Neural progenitor cell (in vitro differentiated cells): ENCODE measurements around the gene BMERB1. TPM values are rescaled to one million over a fixed set of nuclear protein-coding genes. Genes with fewer than 3 reads are reported as not detected.
A peak's percentile ranks its signal among the peaks of the same experiment; 100 is the strongest.

Experiments
- DNase-seq: peaks from one replicate; pipeline ENCODE4 v3.0.0-alpha.2; 2016; ENCODE audit warnings: low spot score
- H2AFZ ChIP-seq: fragments of 200-600 bp; sonication (generic); replicated peaks from 2 replicates; pipeline ENCODE4 v1.6.1; 2016; ENCODE audit warnings: antibody characterized with exemption
- H3F3A ChIP-seq: fragments of 200-600 bp; sonication (generic); 2 replicates; pipeline ENCODE4 v1.6.1; 2016; ENCODE audit warnings: antibody characterized with exemption, low read depth
- H3K27ac ChIP-seq: fragments of 200-600 bp; sonication (generic); 2 replicates; pipeline ENCODE4 v1.5.1; 2016; ENCODE audit warnings: mild to moderate bottlenecking
- H3K27me3 ChIP-seq: fragments of 200-600 bp; sonication (generic); 2 replicates; pipeline ENCODE4 v1.6.1; 2016; ENCODE audit warnings: mild to moderate bottlenecking, moderate library complexity
- H3K36me3 ChIP-seq: fragments of 200-600 bp; sonication (generic); 2 replicates; pipeline ENCODE4 v1.5.1; 2016
- H3K4me1 ChIP-seq: fragments of 200-600 bp; sonication (generic); 2 replicates; pipeline ENCODE4 v1.6.1; 2016; ENCODE audit warnings: mixed run types
- H3K4me2 ChIP-seq: fragments of 200-600 bp; sonication (generic); 2 replicates; pipeline ENCODE4 v1.6.1; 2016
- H3K4me3 ChIP-seq: fragments of 200-600 bp; sonication (generic); 2 replicates; pipeline ENCODE4 v1.5.1; 2016
- H3K79me2 ChIP-seq: fragments of 200-600 bp; sonication (generic); 2 replicates; pipeline ENCODE4 v1.6.1; 2016; ENCODE audit warnings: low read depth
- H3K9ac ChIP-seq: fragments of 200-600 bp; sonication (generic); 2 replicates; pipeline ENCODE4 v1.6.1; 2016
- H3K9me3 ChIP-seq: fragments of 200-600 bp; sonication (generic); 2 replicates; pipeline ENCODE4 v1.5.1; 2016; ENCODE audit warnings: low read depth
- H4K20me1 ChIP-seq: fragments of 200-600 bp; sonication (generic); 2 replicates; pipeline ENCODE4 v1.6.1; 2016; ENCODE audit warnings: low read depth
- H3K27ac Mint-ChIP-seq: 3 replicates; pipeline ENCODE4 v1.8.0; 2021; ENCODE audit warnings: mixed read lengths
- H3K27me3 Mint-ChIP-seq: 2 replicates; pipeline ENCODE4 v1.8.0; 2022; ENCODE audit warnings: low read depth, mild to moderate bottlenecking, inconsistent platforms, moderate library complexity, mixed read lengths; ENCODE audit not compliant: insufficient read depth
- H3K36me3 Mint-ChIP-seq: 3 replicates; pipeline ENCODE4 v1.8.0; 2021; ENCODE audit warnings: mixed read lengths
- H3K4me1 Mint-ChIP-seq: 3 replicates; pipeline ENCODE4 v1.8.0; 2021; ENCODE audit warnings: mixed read lengths
- H3K4me3 Mint-ChIP-seq: 3 replicates; pipeline ENCODE4 v1.8.0; 2021; ENCODE audit warnings: mild to moderate bottlenecking, moderate library complexity, mixed read lengths
- H3K9me3 Mint-ChIP-seq: 3 replicates; pipeline ENCODE4 v1.8.0; 2020; ENCODE audit warnings: mixed read lengths
- EZH2 ChIP-seq: fragments of 200-600 bp; sonication (generic); IDR thresholded peaks from 2 replicates; pipeline ENCODE4 v1.6.1; 2017; ENCODE audit warnings: antibody characterized with exemption, mild to moderate bottlenecking, moderate library complexity
- EZH2phosphoT487 ChIP-seq: fragments of 200-600 bp; sonication (generic); IDR thresholded peaks from 2 replicates; pipeline ENCODE4 v1.6.1; 2017; ENCODE audit warnings: antibody characterized with exemption
- total RNA-seq: library from RNA; depleted of rRNA; stranded (reverse); fragments of >200 nt; gene quantifications from 2 replicates; pipeline ENCODE4 v1.2.3, GENCODE V29; 2015; ENCODE audit warnings: low replicate concordance
- TF ChIP-seq, protein P1 (sequence below): fragments of 200-600 bp; sonication (generic); IDR thresholded peaks from 2 replicates; pipeline ENCODE4 v1.5.1; 2017; ENCODE audit warnings: antibody characterized with exemption, mild to moderate bottlenecking

Gene BMERB1
- total RNA-seq, 1 donor from 2014 or later: 39.0 TPM

DNA sequence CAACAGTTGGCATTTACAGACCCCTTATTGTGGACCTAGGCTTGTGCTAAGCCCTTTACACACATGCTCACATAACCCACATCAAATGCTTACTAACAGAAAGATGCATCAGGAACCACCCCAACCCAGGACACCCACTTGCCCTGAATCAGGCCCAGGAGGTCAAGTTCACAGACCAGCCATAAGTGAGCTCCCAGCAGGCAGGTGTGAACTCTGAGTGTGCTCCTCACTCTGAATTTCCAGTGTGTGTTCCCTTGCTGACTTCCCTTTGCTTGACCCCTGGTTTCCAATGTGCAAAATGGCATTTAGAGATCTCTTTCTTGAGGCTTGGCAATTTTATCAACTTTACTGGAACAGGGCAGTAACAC is 87.0 kb downstream of the BMERB1 start:
- H3K9ac ChIP-seq: no peak overlapping the region
- no peaks in the 10 kb centered on the region for H3K9me3 ChIP-seq
- no peaks in the 10 kb centered on the region for H3K79me2 ChIP-seq
- no peaks in the 10 kb centered on the region for H3K36me3 ChIP-seq
- H3F3A ChIP-seq: no peaks in the 10 kb centered on the region
- no peak overlapping the region for H3K4me2 ChIP-seq
- TF ChIP-seq EZH2: no peak
- TF ChIP-seq EZH2phosphoT487: no peak
- TF ChIP-seq, protein P1, sequence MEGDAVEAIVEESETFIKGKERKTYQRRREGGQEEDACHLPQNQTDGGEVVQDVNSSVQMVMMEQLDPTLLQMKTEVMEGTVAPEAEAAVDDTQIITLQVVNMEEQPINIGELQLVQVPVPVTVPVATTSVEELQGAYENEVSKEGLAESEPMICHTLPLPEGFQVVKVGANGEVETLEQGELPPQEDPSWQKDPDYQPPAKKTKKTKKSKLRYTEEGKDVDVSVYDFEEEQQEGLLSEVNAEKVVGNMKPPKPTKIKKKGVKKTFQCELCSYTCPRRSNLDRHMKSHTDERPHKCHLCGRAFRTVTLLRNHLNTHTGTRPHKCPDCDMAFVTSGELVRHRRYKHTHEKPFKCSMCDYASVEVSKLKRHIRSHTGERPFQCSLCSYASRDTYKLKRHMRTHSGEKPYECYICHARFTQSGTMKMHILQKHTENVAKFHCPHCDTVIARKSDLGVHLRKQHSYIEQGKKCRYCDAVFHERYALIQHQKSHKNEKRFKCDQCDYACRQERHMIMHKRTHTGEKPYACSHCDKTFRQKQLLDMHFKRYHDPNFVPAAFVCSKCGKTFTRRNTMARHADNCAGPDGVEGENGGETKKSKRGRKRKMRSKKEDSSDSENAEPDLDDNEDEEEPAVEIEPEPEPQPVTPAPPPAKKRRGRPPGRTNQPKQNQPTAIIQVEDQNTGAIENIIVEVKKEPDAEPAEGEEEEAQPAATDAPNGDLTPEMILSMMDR: no peak
- H3K27me3 ChIP-seq: no peaks in the 10 kb centered on the region
- no peak for DNase-seq
- no peak overlapping the region for H2AFZ ChIP-seq
- Mint-ChIP-seq H3K36me3 (peaks cover 3% of the 10 kb centered on the region), H3K4me3 (no peak overlapping the region), H3K4me1 (peaks cover 6% of the 10 kb centered on the region), H3K27ac (no peak overlapping the region), H3K9me3 (no peaks in the 10 kb centered on the region), H3K27me3 (no peaks in the 10 kb centered on the region)
- H3K27ac ChIP-seq: no peak overlapping the region
- H4K20me1 ChIP-seq: peaks cover 9% of the 10 kb centered on the region
- no peak overlapping the region for H3K4me3 ChIP-seq
- H3K4me1 ChIP-seq: no peaks in the 10 kb centered on the region

DNA sequence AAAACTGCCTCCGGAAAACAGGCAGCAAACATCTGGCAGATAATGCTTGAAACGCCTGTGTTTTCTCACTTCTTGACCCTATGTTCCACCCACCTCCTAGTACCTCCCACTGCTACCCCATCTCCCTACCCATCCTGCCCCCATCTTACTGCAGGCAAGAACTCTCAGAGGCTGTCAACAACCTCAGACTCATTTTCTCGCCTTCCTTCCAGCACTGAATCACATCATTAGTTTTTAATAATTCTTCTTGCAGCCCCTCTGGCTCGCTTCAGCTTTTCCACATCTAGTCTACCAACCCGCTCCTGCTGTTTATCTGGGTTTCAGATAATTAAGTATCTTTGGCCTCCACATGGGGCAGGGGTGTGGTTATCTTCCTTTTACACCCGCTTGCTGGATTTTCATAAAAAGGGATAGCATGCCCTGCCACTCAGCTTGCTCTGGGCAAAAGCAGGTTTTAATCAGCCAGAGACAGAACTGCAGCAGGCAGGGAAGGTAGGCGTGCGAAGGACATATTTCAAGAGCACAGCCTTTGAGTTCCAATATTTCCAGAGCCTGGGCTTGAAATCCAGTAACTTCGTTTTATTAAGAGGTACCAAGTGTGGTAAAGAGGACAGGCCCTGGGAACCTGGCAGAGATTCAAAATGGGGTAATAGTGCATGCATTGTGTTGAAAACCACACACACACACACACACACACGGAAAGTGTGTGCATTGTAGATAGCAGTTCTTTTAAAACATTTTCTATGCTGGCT is 87.5 kb downstream of the BMERB1 start:
- no peaks in the 10 kb centered on the region for H3K9me3 Mint-ChIP-seq
- peaks cover 3% of the 10 kb centered on the region for H3K36me3 Mint-ChIP-seq
- Histone ChIP-seq H4K20me1 (peaks cover 9% of the 10 kb centered on the region), H3K4me3 (no peak overlapping the region), H3K4me1 (no peaks in the 10 kb centered on the region), H3K27ac (no peak overlapping the region), H2AFZ (no peak overlapping the region), H3K9me3 (no peaks in the 10 kb centered on the region), H3K36me3 (no peaks in the 10 kb centered on the region), H3K9ac (no peak overlapping the region), H3F3A (no peaks in the 10 kb centered on the region), H3K27me3 (no peaks in the 10 kb centered on the region), H3K4me2 (no peak overlapping the region), H3K79me2 (no peaks in the 10 kb centered on the region)
- H3K4me3 Mint-ChIP-seq: no peak overlapping the region
- no peak overlapping the region for H3K27ac Mint-ChIP-seq
- no peak for DNase-seq
- H3K27me3 Mint-ChIP-seq: no peaks in the 10 kb centered on the region
- TF ChIP-seq EZH2phosphoT487 (no peak), EZH2 (no peak)
- TF ChIP-seq, protein P1: no peak
- peaks cover 6% of the 10 kb centered on the region for H3K4me1 Mint-ChIP-seq

DNA sequence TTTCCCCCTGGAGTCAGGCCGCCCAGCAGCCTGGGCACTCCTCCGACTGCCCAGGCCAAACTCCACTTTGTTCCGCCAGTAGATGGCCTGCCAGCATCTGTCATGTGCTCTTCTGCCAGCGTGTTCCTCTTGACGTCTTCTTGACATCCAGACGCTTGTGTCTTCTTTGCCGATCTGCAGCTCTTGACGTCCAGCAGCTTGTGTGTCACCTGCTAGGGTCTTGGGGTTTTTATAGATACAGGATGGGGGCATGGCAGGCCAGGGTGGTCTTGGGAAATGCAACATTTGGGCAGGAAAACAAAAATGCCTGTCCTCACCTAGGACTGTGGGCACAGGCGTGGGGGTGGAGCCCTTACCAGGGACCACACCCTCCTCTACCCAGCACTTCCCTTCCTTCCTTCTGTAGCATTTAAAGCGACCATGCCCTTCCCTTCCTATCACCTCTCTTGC is 88.7 kb downstream of the BMERB1 start:
- no peak for TF ChIP-seq EZH2
- TF ChIP-seq, protein P1: peak; percentile 24
- no peaks in the 10 kb centered on the region for H3K27me3 Mint-ChIP-seq
- Histone ChIP-seq H3K9ac (no peak overlapping the region), H3K4me1 (no peaks in the 10 kb centered on the region), H3K27ac (no peak overlapping the region), H3K9me3 (no peaks in the 10 kb centered on the region), H3K79me2 (no peaks in the 10 kb centered on the region), H4K20me1 (peaks cover 9% of the 10 kb centered on the region), H3K4me2 (no peak overlapping the region), H2AFZ (no peak overlapping the region), H3K36me3 (no peaks in the 10 kb centered on the region), H3K4me3 (no peak overlapping the region), H3K27me3 (no peaks in the 10 kb centered on the region), H3F3A (no peaks in the 10 kb centered on the region)
- H3K27ac Mint-ChIP-seq: no peak overlapping the region
- H3K4me3 Mint-ChIP-seq: no peak overlapping the region
- peaks cover 3% of the 10 kb centered on the region for H3K36me3 Mint-ChIP-seq
- peak; percentile 25 for DNase-seq
- peaks cover 6% of the 10 kb centered on the region for H3K4me1 Mint-ChIP-seq
- no peaks in the 10 kb centered on the region for H3K9me3 Mint-ChIP-seq
